ENCODE measurements around the gene ALG14. TPM values are rescaled to one million over a fixed set of nuclear protein-coding genes. Genes with fewer than 3 reads are reported as not detected.
A peak's percentile ranks its signal among the peaks of the same experiment; 100 is the strongest.

ALG14 gene
- total RNA-seq, 3 donors from 2014 or later: 5.9 to 16.8 (median 11.4) TPM

GRCh38 chr1:94954263-94955220 lies 118.2 kb downstream of the ALG14 start:
- Histone ChIP-seq H3K36me3 (ENCODE audit: low read depth) (no peaks in the 10 kb centered on the region), H3K4me3 (no peak overlapping the region), H3K9me3 (no peaks in the 10 kb centered on the region), H3K4me1 (ENCODE audit: low read depth) (peaks cover 4% of the 10 kb centered on the region)
- ATAC-seq (no peak), DNase-seq (no peak)
- intact Hi-C loops (cut with DNase I, micrococcal nuclease): no loop called here
- TF ChIP-seq, protein P1, sequence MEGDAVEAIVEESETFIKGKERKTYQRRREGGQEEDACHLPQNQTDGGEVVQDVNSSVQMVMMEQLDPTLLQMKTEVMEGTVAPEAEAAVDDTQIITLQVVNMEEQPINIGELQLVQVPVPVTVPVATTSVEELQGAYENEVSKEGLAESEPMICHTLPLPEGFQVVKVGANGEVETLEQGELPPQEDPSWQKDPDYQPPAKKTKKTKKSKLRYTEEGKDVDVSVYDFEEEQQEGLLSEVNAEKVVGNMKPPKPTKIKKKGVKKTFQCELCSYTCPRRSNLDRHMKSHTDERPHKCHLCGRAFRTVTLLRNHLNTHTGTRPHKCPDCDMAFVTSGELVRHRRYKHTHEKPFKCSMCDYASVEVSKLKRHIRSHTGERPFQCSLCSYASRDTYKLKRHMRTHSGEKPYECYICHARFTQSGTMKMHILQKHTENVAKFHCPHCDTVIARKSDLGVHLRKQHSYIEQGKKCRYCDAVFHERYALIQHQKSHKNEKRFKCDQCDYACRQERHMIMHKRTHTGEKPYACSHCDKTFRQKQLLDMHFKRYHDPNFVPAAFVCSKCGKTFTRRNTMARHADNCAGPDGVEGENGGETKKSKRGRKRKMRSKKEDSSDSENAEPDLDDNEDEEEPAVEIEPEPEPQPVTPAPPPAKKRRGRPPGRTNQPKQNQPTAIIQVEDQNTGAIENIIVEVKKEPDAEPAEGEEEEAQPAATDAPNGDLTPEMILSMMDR (IDR thresholded peaks at IDR 0.05): no peak

GRCh38 chr1:94953746-94954145 lies 119.0 kb downstream of the ALG14 start:
- TF ChIP-seq, protein P1 (IDR thresholded peaks at IDR 0.05): no peak
- ATAC-seq: no peak
- H3K4me1 ChIP-seq (ENCODE audit: low read depth): peaks cover 4% of the 10 kb centered on the region

DNA sequence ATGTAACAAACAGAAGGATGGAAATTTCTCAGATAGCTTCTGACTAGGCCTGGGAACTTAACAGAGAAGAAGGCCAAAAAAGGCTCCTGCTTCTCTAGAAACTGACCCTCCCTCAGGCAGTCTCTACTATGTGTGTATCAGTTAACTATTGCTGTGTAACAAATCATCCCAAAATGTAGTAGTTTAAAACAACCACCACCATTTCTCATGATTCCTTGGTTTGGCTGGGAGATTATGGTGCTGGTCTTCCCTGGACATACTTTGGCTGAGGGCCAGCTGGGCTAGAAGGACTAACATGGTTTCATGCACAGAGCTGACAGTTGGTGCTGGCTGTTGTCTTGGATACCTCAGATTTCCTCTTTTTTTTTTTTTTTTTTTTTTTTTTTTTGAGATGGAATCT lies 119.6 kb downstream of the ALG14 start:
- TF ChIP-seq, protein P1 (IDR thresholded peaks at IDR 0.05): no peak
- H3K9me3 ChIP-seq: no peaks in the 10 kb centered on the region
- intact Hi-C loops (cut with DNase I, micrococcal nuclease): no loop called here
- DNase-seq: no peak
- no peak for ATAC-seq
- peaks cover 4% of the 10 kb centered on the region for H3K4me1 ChIP-seq (ENCODE audit: low read depth)
- H3K4me3 ChIP-seq: no peak overlapping the region
- H3K36me3 ChIP-seq (ENCODE audit: low read depth): no peaks in the 10 kb centered on the region

More at GRCh38 chr1:94953746-94954145, 119.0 kb downstream of the ALG14 start:
- DNase-seq: no peak
- no peaks in the 10 kb centered on the region for H3K36me3 ChIP-seq (ENCODE audit: low read depth)
- intact Hi-C loops (cut with DNase I, micrococcal nuclease): no loop called here
- no peak overlapping the region for H3K4me3 ChIP-seq
- no peaks in the 10 kb centered on the region for H3K9me3 ChIP-seq

DNA sequence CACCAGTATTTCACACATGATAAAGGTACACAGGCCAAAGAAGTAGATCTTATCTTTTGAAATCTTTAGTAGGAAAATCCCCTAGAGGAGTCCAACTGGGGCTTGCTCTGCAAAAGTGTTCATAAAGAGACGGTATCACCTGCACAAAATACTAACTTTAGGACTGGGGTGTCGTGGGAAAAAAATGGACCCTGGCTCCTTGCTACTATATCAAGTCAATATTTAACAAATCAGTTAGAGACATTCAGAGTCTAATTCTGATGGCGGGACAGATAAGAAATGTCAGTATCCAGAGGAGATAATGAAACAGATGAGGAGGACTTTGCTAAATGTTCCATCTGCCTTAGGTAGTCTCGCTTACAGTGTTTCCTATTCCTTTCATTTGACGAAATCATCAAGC lies 120.2 kb downstream of the ALG14 start:
- DNase-seq (no peak), ATAC-seq (peak; percentile 10)
- Histone ChIP-seq H3K4me1 (ENCODE audit: low read depth) (peaks cover 6% of the 10 kb centered on the region), H3K4me3 (no peak overlapping the region), H3K36me3 (ENCODE audit: low read depth) (no peaks in the 10 kb centered on the region), H3K9me3 (no peaks in the 10 kb centered on the region)
- intact Hi-C loops (cut with DNase I, micrococcal nuclease): no loop called here
- TF ChIP-seq, protein P1 (IDR thresholded peaks at IDR 0.05): no peak

DNA sequence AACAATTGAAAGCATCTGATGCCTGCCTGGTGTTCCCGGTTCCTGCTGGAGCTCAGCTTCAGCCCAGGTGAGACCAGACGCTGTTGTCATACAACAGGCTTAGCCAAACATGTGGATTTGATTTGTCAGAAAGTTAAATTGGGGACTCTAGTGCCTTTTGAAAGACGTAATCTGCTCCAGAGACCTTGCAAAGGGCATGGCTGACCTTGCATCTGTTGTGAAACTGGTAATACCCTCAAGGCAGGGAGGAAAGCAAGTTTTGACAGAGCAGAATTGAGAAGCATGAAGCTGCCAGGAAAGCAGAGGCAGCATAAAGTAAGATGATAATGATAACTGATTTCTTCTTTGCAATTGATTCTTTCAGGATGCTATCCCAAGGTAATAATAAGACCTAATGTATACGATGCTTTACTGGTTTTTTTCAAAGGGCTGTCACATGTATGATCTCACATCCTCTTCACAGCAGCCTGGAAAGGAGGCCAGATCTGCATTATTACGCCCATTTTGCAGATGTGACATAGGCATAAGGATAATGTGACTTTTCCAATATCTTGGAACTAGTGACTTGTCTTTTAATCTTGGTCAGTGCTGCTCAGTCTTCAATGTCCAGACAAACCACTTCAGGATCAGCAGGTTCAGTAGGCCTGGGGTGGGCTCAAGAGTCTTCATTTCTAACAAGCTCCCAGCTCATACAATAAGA lies 121.1 kb downstream of the ALG14 start:
- ATAC-seq: no peak

More for the DNA sequence above, 121.1 kb downstream of the ALG14 start:
- TF ChIP-seq, protein P1 (IDR thresholded peaks at IDR 0.05): no peak
- no peaks in the 10 kb centered on the region for H3K9me3 ChIP-seq
- intact Hi-C loops (cut with DNase I, micrococcal nuclease): no loop called here
- H3K36me3 ChIP-seq (ENCODE audit: low read depth): no peaks in the 10 kb centered on the region
- H3K4me3 ChIP-seq: no peak overlapping the region
- DNase-seq: no peak
- peaks cover 13% of the 10 kb centered on the region for H3K4me1 ChIP-seq (ENCODE audit: low read depth)

Measured in mucosa of descending colon (tissue), 3 donors.